ENCODE results near the gene MAML2. TPM values are rescaled to one million over a fixed set of nuclear protein-coding genes. Genes with fewer than 3 reads are reported as not detected.

MAML2 gene
- total and polyA plus RNA-seq, 2 of the 8 experiments (the other 6 are each of a cell fraction or from before 2014, with no cell fraction given) = 3.8 to 6.6 TPM

DNA sequence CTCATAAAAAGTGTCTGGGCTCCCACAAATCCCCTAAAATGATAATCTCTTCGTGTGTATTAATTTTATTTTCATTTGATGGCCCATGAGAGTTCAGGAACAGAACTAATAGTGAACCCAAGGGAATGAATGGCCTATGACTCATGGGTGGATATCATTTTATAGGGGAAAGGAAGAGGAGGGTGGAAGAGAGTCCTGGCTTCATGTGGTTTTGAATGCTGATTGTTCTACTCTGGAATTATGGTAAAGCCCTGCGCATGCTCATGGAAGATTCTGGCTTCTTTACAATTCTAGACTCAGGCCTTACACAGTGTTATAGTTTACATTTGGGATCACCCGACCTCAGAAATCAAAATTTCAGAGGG, 35.2 kb downstream of the MAML2 start:
- no peaks in the 10 kb centered on the region for H3K9me3 ChIP-seq (ENCODE audit: insufficient read depth in 2 of 2, low read depth in 1 of 2, low read length in 1 of 2)
- H2BK12ac ChIP-seq (ENCODE audit: low read depth, low read length) = no peak overlapping the region
- no peak overlapping the region for H3K27ac ChIP-seq (ENCODE audit: low read depth, low read length)
- H3K4me3 ChIP-seq (ENCODE audit: extremely low read depth in 1 of 4, insufficient read depth in 2 of 4, low read depth in 3 of 4, low read length in 4 of 4) = peak overlapping the region in 1 of 4 experiments; percentile 37; a peak in 2 of 8 replicates
- no peaks in the 10 kb centered on the region for H3K36me3 ChIP-seq (ENCODE audit: control insufficient read depth in 2 of 4, insufficient read depth in 4 of 4, low read length in 3 of 4)
- no peak overlapping the region for H2AFZ ChIP-seq (ENCODE audit: low read length)
- H4K20me1 ChIP-seq (replicated peaks in 1 of 2; ENCODE audit: control insufficient read depth in 1 of 2, insufficient read depth in 2 of 2, low read length in 2 of 2) = no peaks in the 10 kb centered on the region
- no peak overlapping the region for H2BK120ac ChIP-seq (replicated peaks; ENCODE audit: low read depth, low read length)
- no peak overlapping the region for H4K91ac ChIP-seq (replicated peaks; ENCODE audit: insufficient read length, low read length)
- no peak overlapping the region for H4K8ac ChIP-seq (ENCODE audit: extremely low read depth, insufficient read depth, low read length)
- no peaks in the 10 kb centered on the region for H3K27me3 ChIP-seq (replicated peaks in 1 of 4; ENCODE audit: control insufficient read depth in 3 of 4, extremely low read depth in 1 of 4, insufficient read depth in 3 of 4, low read length in 3 of 4)
- H3K14ac ChIP-seq (ENCODE audit: insufficient read length) = no peak overlapping the region
- no peak for DNase-seq (ENCODE audit: low read depth in 1 of 2, low spot score in 2 of 2)
- POLR2A ChIA-PET (ENCODE audit: partially characterized antibody) = interaction anchor here (0.6 to 1.2 kb wide), 3 partner anchors 9 to 65 kb away, joined by 3 to 4 read pairs (median 4); no protein-coding TSS in a partner anchor
- no peaks in the 10 kb centered on the region for H3K79me2 ChIP-seq (ENCODE audit: control insufficient read depth in 1 of 2, insufficient read depth in 2 of 2, low read length in 2 of 2)
- no peak for FAIRE-seq
- no peak overlapping the region for H3K9ac ChIP-seq (replicated peaks in 1 of 4; ENCODE audit: extremely low read depth in 1 of 4, low read depth in 3 of 4, low read length in 3 of 4)
- WGBS, 2 experiments (ENCODE audit: extremely low coverage in 1 of 2, insufficient coverage in 1 of 2, insufficient read length in 1 of 2, insufficient replicate concordance in 2 of 2, low coverage in 1 of 2, low lambda C conversion rate in 2 of 2, missing lambda C conversion rate in 1 of 2) = 57% methylated on average over 3 of the region's 3 CpGs; no CpG with 5 or more reads in 1 of the 2 experiments
- no peak overlapping the region for H3K23ac ChIP-seq (ENCODE audit: insufficient read length)
- H2AK5ac ChIP-seq (ENCODE audit: low read depth, low read length) = no peak overlapping the region
- 0 out of 2 replicates have a peak overlapping the region, but pooled peaks have one; percentile 34 for H2BK20ac ChIP-seq (ENCODE audit: low read length)
- H3K4ac ChIP-seq (replicated peaks; ENCODE audit: insufficient read length, low read depth, low read length) = no peak overlapping the region
- peak overlapping the region; percentile 52 to 69; a peak in 3 of 4 replicates for H3K4me2 ChIP-seq (ENCODE audit: insufficient read depth in 1 of 2, low read depth in 2 of 2, low read length in 2 of 2)
- H3K23me2 ChIP-seq (ENCODE audit: low read depth, low read length) = no peaks in the 10 kb centered on the region
- H3K18ac ChIP-seq (ENCODE audit: extremely low read depth, low read length) = no peak overlapping the region
- CTCF ChIA-PET (ENCODE audit: partially characterized antibody) = interaction anchor here (0.6 to 3.6 kb wide), 6 partner anchors 9 to 262 kb away, joined by 3 to 27 read pairs (median 4); partner anchors contain the start of gene MAML2
- H3K79me1 ChIP-seq (ENCODE audit: low read depth, low read length) = no peaks in the 10 kb centered on the region; the same call in 1 of the 2 replicates
- no peak overlapping the region for H4K5ac ChIP-seq (ENCODE audit: insufficient read length, low read depth, low read length)
- H3K4me1 ChIP-seq (replicated peaks in 1 of 4; ENCODE audit: control insufficient read depth in 3 of 4, insufficient read depth in 4 of 4, low read length in 3 of 4) = peaks cover 0 to 17% (median 10%) of the 10 kb centered on the region in 4 experiments; a peak in 4 of 7 replicates
- H2BK5ac ChIP-seq (ENCODE audit: low read depth, low read length) = no peak overlapping the region
- H2BK15ac ChIP-seq (ENCODE audit: low read length) = no peak overlapping the region
- no peak overlapping the region for H3K56ac ChIP-seq (replicated peaks; ENCODE audit: insufficient read length, low read depth, low read length)
- TF ChIP-seq HDAC6 (IDR thresholded peaks at IDR 0.05; ENCODE audit: low read depth, low read length) = no peak
- no peak for TF ChIP-seq EGR1 (IDR thresholded peaks at IDR 0.05; ENCODE audit: borderline replicate concordance, low read depth, low read length)
- no peak for TF ChIP-seq NRF1 (IDR thresholded peaks at IDR 0.05; ENCODE audit: low read depth, low read length)
- TF ChIP-seq GABPA (IDR thresholded peaks at IDR 0.05; ENCODE audit: borderline replicate concordance, insufficient read depth, low read length) = no peak
- TF ChIP-seq RBBP5 (IDR thresholded peaks at IDR 0.05; ENCODE audit: borderline replicate concordance, low read depth, low read length) = no peak
- TF ChIP-seq SIN3A (conservative IDR thresholded peaks at IDR 0.05 in 1 of 2, IDR thresholded peaks at IDR 0.05 in 1 of 2; ENCODE audit: low read depth in 1 of 2, low read length in 2 of 2) = no peak
- no peak for TF ChIP-seq ZNF274 (IDR thresholded peaks at IDR 0.05; ENCODE audit: borderline replicate concordance, extremely low read depth, low read length)
- TF ChIP-seq BACH1 (IDR thresholded peaks at IDR 0.05; ENCODE audit: low read length) = no peak
- no peak for TF ChIP-seq SIRT6 (IDR thresholded peaks at IDR 0.05; ENCODE audit: low read length)
- no peak for TF ChIP-seq NANOG (IDR thresholded peaks at IDR 0.05; ENCODE audit: insufficient read depth, low read depth, low read length, poor library complexity, severe bottlenecking)
- TF ChIP-seq PHF8 (conservative IDR thresholded peaks at IDR 0.05; ENCODE audit: low read depth, low read length) = no peak
- TF ChIP-seq RAD21 (IDR thresholded peaks at IDR 0.05 in 1 of 2, conservative IDR thresholded peaks at IDR 0.05 in 1 of 2; ENCODE audit: low read depth in 2 of 2, low read length in 2 of 2) = no peak
- TF ChIP-seq ASH2L (IDR thresholded peaks at IDR 0.05; ENCODE audit: low read length) = no peak
